Retina (tissue), 1 donor: ENCODE measurements around the gene DTYMK.

Experiments
- DNase-seq: peaks from one replicate; pipeline ENCODE4 v3.0.0-alpha.2; 2016

Gene DTYMK

DNA sequence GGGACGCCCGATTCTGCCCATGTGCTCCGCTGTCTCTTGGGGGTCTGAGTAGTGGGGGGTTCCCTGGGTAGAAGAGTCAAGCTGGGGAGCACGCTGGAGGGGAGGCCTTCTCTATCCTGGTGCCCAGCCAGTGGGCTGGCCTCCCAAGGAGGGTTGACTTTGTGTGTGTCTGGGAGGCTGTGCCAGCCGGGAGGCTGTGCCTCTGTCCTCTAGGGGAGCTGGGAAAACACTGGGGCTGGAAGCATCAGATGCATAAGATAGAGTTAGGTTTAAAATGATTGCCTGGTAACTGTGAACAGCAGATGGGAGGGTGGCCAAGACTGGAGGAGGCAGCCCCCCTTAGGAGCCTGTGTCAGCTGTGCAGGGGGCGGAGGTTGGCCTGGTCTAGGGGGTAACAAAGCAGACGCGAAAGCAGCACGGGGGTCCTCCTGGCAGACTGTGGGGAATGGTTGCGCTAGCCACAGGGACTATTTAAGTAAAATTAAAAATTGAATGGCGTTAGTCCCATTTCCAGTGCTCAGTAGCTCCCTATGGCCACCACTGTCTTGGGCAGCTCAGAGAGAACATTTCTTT is 16.5 kb upstream of the DTYMK start:
- DNase-seq = no peak

DNA sequence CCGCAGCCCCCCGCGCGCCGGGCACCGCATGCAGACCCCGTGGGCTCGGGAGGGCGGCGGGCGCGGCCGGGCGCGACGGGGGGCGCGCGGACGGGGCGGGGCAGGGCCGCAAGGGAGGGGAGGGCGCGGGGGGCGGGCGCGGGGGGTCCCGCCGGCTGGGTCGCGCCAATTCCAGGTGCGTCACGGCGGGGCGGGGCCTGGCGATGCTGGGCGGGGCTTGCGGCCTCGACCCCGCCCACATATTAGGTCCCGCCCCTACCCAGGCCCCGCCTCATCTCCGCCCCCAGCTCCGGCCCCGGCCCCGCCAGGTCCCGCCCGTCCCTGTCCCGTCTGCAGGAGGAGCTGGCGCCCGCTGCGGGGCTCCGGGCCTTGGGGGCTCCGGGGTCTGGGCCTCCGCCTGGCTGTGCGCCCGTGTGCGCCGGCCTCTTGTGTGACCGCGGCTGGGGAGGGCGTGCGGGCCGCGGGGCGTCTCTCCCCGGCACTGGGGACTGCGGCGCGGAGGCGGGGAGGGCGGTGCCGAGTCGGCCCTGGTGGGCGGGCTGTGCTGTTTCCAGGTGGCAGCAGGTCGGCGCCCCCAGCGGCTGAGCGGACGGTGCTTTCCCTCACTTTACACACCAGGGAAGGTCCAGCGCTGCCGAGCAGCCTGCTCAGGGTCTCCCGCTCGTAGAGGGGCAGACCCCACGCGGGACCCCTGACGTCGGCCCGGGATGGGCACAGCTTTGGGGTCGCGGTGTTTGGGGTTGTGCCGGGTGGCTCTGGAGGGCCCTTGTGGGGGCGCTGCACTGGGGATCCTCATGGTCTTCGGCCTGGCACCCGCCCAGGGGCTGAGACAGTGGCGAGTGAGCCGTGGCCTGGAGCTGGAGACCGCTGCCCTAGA is 15.8 kb upstream of the DTYMK start:
- DNase-seq = peak; percentile 88

DNA sequence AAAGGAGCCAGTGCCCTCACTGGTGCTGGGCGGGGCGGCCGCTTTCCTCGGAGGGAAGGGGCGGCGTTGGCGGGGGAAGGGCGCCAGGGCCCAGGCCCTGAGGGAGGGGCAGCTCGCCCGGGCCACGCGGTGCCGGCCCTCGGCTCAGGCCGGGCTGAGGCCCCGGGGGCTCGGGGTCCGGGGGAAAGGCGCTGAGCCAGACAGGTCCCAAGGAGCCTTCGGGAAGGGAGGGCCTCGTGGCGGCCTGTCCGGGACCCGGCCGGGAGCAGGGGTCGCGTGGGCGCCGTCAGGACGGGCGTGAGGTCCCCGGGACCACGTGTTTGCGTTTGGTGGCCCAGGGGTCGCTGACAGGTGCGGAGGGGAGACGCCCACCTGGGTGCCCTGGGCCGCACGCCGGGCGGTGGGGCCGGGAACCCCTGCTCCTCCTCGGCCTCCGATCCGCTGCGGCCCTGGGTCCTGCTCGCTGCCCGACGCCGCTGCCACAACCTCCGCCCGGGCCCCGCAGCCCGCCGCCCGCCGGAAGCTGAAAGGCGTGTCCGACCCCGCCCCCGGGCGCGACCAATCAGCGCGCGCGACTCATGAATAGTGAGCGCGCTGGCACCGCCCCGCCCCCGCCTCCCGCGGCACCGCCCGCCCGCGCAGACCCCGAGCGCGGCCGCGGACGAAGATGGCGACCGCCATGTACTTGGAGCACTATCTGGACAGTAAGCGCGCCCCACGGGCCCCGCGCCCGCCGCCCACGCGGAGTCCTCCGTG is 15.0 kb upstream of the DTYMK start, which contains the start of gene ING5:
Gene ING5, plus strand, starts transcription at position 641 of the 756 bp plus-strand sequence. Its CDS starts 27 bp downstream, at position 668.
- DNase-seq = peak; percentile 93

DNA sequence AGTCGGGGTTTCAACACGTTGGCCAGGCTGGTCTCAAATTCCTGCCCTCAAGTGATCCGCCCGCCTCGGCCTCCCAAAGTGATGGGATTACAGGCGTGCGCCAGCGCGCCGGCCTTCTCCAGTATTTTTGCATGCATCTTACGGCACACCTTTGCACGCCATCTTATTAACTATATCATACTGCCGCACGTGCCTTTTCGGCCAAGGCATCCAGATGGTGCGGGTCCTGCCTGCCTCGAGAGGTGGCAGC is 14.5 kb upstream of the DTYMK start:
- DNase-seq = no peak

DNA sequence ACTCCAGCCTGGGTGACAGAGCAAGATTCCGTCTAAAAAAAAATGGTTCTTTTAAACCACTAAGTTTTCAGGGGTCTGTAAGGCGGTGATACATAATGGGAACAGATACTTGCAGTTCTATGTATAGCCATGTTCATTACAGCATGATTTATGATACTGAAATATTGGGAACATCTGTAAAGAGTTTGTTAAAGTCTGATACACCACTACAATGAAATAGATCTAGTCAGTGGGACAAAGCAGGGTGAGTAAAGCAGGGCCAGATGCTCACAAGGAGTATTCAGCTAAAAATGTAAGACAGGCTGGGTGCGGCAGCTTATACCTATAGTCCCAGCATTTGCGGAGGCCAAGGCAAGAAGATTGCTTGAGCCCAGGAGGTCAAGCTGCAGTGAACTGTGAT is 9.0 kb upstream of the DTYMK start:
- DNase-seq = no peak

DNA sequence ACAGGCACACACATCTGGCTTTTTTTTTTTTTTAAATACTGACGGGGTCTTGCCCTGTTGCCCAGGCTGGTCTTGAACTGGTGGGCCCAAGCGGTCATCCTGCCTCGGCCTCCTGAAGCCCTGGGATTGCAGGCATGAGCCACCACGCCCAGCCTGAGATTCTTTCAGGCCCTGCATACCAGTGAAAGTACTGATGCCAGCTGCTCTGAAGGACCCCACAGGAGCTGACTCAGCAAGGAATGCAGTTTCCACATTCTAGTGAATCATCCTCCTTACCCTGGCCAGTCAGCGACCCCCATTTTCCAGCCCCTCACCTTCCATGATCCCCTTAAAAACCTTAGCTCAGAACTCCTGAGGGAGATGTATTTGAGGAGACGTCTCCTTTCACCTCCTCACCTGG is 5.8 kb upstream of the DTYMK start:
- DNase-seq = no peak

DNA sequence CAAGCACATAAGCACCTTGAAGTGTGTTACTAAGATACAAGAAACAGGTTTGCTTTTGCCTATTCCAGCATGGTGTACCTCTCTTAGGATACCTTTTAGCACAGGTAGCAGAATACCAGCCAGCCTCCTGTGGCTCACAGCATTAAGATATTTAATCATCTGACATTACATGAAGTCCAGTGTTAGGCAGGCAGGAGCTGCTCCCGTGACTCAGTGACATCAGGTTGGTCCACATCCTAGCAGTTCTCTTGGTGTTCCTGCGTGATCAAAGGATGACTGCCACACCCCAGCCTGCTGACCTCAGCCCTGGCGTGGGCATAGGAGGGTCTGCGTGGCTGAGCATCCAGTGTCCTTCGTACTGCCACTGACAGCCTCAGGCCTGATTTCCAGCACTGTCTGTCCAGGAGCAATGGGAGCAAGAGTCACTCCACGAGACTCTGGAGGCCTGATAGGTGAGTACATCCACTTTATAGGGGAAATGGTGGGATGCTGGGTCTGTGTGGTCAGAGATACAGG is 3.6 kb upstream of the DTYMK start:
- no peak for DNase-seq

DNA sequence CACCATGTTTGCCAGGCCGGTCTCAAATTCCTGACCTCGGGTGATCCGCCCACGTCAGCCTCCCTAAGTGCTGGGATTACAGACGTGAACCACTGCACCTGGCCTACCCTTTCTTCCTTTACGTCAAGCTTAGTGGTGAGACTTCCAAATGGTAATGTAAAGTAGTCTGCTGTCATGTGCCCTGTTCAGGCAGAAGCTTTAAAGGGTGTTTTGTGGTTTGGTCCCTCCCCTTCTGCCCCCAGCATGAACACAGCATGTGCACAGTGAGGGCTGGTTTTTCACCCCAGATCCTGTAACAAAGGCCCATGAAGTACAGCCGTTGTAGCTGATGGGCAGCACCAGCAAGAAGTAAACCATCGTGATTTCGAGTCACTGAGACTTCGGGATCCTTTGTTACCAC is 2.7 kb upstream of the DTYMK start:
- no peak for DNase-seq

DNA sequence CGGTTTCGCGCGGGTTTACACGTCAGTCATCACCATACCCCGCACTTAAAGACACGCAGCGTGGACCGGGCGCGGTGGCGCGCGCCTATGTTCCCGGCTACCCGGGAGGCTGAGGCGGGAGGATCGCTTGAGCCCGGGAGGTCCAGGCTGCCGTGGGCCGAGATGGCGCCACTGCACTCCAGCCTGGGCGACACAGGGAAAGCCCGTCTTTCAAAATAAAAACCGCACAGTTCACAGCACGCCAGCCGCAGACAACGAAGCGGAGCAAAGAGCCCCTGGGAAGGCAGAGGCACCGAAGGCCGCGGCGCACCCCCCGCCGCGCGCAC is 328 bp downstream of the DTYMK start:
- no peak for DNase-seq

DNA sequence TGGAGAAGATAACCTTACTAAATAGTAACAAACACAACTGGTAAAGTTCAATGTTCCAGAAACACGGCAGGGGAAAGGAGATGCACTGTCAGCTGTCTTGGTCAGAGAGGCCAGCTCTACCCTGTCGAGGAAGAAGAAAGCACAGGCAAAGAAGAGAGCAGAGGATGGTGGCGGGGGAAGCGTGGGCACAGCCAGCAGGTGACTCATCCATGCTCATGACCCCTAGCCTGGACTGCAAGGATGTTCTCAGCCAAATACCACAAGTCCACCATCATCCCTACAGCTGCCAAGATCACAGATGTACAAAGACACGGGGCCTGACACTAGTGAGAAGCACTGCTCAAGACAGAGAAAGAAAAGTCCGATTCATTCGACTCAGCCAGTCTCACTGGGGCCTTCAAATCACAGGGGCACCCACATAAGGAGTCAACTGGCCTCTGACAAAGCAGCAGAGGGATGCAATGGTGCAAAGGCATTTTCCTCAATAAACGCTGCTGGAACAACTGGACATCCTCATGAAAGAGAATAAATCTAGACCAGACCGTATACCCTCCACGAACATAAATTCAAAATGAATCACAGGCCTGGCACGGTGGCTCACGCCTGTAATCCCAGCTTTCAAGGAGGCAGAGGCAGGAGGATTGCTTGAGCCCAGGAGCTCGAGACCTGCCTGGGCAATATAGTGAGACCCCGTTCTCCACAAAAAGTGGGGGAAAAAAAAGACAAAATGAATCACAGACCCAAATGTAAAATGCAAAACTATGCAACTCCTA is 5.6 kb downstream of the DTYMK start:
- no peak for DNase-seq

DNA sequence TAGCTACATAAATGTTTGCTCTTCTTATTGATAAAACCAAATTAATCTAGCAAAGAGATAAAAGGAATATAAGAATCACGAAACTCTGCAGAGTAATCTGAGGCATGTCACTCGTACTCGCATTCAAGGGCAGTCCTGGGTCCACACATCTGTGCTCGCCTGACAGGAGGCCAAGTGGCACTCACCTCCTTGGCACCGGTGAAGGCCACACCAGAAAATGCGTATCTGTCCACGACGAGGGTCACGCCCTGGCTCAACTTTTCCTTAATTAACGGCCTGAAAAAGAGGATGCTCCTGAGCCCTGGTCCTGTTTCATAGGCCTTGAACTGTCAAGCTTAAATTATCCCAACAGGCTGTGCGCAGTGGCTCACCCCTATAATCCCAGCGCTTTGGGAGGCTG is 6.6 kb downstream of the DTYMK start:
- no peak for DNase-seq

DNA sequence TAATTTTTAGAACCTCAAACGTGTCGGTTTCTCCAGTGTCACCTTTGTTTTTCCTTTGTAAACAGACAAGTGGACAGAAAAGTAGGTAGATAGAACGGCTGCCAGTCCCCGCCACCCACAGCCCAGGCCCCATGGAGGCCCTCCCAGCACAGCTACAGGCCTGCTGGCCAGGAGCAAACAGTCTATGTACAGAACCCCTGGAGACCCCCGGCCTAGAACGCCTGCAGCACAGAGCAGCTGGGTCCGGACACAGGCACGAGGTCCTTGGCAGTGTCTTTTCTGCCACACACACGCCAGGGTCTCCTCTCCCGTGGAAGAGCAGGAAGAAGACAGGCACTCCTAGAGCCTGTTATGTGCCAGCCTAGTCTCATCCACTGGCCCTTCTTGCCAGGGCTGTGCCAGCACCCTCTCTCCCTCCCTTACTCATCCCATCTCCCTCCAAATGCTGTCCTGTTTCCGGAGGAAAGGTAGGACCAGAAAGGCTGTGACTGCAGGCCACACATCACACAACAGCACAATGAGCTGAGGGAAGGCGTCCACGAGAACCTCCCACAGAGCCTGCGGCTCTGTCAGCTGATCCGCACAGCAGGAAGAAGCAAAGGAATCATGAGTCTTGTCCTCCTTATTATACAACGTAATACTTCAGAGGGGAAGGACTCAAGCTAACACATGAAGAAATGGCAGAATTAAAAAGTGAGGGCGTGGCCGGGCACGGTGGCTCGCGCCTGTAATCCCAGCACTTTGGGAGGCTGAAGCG is 7.7 kb downstream of the DTYMK start:
- DNase-seq = no peak

DNA sequence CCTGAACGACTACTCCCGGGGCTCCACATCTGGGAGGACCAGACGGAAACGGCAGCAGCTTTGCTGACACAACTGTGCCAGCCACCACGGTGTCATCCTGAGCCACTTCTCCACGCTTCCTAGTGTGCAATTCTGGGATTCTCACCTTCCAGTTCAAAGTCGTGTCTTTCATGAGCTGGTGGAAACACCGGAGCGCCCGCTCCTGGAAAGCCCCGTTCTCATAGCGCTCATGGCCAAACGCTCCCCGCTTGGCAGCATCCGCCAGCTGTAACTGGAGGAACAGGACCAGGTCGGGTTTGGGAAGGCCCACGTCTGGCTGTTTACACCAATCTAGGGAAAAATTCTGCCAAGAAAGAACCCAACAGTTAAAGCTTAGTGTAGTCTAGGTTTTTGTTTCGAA is 8.3 kb downstream of the DTYMK start:
- no peak for DNase-seq

DNA sequence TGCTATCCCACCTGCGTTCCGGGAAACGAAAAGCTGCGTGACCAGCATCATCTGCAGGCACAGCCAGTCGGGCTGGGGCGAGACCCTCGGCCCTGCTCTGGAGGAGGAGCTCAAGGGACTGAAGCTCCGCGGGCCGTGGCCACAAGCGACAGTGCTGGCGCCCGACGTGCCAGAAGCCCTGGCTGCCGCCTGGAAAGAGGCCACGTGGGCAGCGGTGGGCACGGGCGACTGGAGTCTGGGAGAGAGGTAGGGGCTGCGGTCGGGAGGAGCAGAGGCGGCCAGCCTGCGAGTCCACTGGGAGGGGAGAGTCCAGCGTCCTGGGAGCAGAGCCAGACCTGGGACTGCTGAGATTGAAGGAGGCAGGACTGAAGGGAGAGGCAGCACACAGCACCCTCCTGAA is 9.2 kb downstream of the DTYMK start:
- no peak for DNase-seq

DNA sequence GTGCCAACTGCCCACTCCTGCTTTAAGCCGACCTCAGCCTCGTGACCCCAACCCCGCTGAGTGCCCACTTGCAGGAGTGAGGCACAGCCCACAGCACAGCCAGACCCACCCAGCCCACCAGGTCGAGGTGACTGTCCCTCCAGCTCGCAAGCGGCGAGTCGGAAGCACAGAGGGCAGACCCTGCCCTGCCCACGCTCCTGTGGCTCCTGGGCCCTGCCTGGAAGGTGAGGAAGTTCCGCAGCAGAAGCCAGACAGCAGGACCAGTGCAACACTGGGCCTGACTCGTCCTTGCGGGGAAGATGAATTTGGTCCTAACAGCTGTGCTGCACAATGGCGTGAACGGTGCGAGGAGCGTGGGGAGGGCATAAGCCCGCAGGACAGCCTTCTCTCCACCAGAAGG is 9.9 kb downstream of the DTYMK start:
- DNase-seq = no peak

DNA sequence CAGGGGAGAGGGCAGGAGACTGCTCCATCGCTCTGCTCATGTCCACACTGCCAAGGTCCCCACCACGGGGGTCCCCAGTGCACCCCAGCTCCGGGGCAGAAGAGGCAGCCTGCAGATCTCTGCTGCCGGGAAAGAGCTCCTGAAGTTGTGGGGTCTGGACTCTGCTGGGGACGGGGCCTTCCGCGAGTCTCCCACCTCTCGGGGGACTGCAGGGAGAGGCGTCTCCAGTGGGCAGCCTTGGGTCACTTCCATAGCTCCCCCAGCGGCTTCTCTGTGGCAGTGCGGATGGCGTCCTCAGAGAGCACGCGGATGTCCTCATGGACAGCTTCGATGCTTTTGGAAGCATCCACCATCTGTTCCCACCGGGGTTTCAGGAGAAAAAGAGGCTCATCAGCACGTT is 10.7 kb downstream of the DTYMK start:
- no peak for DNase-seq

DNA sequence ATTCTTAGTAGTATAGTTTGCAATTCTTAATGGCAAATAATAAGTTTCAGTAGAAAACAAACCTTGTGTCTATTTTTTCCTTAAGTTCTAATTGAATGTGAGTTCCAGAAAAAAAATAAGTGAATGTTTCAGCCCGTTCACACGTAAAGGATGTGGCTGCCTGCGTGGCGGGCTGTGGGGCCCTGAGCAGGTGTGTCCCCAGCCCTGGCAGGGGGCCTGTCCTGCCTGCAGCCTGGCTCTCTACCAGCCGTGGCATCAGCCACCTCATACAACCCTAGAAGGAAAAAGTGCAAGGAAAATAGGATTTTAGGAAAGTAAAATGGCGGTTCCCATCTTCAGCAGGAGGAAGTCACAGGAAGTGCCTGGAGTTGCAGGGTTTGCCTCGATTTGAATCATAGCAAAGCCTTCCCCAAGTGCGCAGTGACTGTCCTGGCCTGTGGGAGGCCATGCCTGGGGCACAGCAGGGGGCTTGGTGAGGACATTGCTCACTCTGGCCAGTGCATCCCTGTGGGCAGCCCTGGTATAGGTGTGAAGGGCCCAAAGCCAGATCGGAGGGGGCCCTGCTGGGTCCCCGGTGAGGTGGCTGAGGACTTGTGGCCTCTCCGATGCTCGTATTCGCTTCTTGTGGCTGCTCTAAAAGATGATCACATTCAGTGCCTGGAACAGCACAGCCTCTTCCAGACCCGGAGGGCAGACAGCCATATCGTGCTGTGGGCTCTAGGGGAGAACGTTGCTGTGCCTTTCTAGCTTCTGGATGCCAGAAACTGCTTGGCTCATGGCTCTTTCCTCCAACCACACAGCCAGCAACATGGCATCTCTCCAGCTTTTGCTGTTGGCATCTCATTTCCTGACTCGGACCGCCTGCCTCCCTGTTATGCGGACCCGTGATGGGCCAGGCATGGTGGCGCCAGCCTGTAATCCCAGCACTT is 12.6 kb downstream of the DTYMK start:
- no peak for DNase-seq

DNA sequence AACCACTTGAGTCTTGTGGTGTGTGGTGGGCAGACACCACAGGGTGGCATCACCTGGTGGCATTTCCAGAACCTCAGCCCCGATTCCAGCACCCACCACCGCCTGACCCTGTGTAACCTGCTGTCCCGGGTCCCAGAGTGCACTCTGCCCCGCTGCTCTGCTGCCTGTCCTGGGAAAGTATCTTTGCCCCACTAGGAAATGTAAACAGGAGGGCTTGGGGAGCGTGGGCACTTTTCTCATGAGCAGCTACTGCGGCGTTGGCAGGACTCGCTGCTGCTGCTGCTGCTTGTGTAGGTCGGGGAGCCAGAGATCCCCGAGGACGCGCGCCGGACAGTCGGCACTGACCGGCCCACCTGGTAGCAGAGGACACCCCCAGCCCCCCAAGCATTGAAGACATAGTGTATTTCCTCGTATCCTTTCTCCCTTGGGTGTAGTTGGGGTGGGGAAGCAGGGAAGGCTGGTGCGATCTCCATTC is 13.4 kb downstream of the DTYMK start:
- no peak for DNase-seq

DNA sequence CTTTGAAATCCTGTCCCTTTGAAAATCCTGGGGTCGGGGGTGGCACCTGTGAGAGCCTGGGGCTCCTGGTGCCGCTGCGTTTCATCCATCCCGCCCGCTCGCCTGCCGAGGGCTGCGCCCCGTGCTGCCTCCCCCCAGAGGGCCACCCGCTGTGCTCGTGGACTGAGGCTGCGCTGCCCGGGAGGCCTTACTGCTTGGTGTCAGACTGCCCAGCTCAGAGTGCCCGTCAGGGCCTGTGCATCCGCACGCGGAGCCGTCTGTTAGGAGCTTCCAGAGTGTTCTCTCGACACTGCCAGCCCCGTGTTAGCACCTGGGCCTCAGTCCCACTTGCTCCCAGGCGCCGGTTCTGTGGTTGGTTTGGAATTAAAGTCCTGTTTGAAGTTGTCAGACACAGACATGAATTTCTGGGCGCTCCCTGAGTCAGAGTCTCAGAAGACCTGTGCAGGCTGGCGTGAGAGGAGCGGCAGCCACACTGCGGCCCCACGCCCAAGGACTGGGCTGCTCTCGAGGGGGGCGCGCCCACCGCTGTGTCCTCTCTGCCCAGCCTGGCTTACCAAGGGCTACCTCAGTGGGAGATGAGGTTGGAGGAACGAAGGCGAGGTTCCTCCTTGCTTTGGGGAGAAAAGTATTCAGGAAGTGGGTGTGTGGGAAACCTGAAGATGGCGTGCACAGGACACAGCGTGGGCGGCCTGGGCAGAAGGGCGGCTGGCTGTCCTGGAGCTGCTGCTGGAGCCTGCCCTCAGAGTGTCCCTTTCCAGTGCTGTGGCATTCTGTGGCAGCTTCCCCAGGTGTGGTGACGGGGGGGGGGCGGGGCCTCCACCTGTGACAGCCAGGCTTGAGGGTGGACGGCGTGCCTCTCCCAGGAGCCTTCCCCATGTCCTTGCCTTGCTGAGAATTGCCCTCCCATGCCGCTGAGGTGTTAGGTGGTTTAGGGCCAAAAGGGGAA is 14.1 kb downstream of the DTYMK start:
- DNase-seq = no peak
